GM12873 (cell line): ENCODE results near the gene ADARB2.

Experiments used
- TF ChIP-seq, protein P1 (sequence below): IDR thresholded peaks from 2 replicates; pipeline ENCODE4 v1.5.1; 2012; ENCODE audit warnings: low read depth, mild to moderate bottlenecking, moderate library complexity, low read length, control low read depth; ENCODE audit not compliant: insufficient read depth; ENCODE audit errors: missing control alignments

The ADARB2 gene

DNA sequence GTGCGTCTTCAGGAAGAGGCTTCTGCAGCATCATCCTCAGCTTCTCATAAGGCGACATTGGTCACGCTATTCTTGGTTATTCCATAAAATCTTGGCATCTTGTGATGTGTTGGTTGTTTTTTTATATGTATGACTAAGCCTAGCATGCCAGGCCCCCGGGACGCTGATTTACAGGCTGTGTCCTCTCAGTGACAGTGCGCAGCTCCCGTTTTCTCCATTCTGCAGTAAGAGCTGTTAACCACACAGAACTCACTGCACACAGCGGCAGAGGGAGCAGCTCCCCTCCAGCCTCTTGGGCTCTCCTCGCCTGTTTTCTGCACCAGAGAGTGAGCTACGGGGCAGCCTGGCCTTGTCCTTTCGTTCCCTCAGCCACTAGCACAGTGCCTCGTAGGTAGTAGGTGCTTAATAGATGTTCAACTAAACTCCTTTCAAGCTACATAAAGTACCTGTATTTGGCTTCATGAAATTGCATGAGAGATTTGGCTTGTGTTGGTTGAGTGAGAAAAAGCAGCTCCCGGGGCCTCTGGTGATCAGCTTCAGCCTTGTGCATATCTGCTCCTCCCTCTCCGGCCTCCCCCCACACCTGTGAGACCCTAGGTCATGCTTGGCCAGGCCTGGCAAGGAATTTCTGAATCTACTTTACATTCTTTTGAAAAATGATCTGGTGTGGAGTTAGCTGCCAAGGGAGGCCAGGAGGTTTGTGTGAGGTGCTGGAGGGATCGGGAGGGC, 564.9 kb downstream of the ADARB2 start:
- TF ChIP-seq, protein P1, sequence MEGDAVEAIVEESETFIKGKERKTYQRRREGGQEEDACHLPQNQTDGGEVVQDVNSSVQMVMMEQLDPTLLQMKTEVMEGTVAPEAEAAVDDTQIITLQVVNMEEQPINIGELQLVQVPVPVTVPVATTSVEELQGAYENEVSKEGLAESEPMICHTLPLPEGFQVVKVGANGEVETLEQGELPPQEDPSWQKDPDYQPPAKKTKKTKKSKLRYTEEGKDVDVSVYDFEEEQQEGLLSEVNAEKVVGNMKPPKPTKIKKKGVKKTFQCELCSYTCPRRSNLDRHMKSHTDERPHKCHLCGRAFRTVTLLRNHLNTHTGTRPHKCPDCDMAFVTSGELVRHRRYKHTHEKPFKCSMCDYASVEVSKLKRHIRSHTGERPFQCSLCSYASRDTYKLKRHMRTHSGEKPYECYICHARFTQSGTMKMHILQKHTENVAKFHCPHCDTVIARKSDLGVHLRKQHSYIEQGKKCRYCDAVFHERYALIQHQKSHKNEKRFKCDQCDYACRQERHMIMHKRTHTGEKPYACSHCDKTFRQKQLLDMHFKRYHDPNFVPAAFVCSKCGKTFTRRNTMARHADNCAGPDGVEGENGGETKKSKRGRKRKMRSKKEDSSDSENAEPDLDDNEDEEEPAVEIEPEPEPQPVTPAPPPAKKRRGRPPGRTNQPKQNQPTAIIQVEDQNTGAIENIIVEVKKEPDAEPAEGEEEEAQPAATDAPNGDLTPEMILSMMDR, result no peak

GRCh38 chr10:1171586-1171985, 565.7 kb downstream of the ADARB2 start:
- TF ChIP-seq, protein P1, result no peak

DNA sequence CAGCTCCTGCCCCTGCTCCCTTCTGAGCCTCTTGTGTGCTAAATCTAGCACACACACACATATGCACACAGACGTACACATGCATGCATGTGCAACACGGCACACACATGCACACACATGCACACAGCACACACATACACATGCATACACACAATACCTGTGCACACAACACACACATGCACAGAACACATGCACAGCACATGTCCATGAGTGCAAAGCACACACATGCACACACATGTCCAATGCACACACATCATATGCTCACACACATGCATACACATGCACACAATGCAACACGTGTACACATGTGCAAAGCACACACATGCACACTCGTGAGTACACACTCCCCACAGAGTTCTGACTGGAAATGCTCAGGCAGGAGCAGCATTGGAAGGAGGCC, 566.1 kb downstream of the ADARB2 start:
- TF ChIP-seq, protein P1, result no peak

GRCh38 chr10:1170867-1171180, 566.5 kb downstream of the ADARB2 start:
- TF ChIP-seq, protein P1, result no peak

- TF ChIP-seq, protein P1, result no peak
These were observed 567.1 kb downstream of the ADARB2 start for GRCh38 chr10:1169981-1170866.

GRCh38 chr10:1169186-1169885, 568.0 kb downstream of the ADARB2 start:
- TF ChIP-seq, protein P1, result no peak

GRCh38 chr10:1168763-1169162, 568.6 kb downstream of the ADARB2 start:
- TF ChIP-seq, protein P1, result no peak
